HCEC 1CT (cell line): ENCODE measurements around the gene GIPC3.
A peak's percentile ranks its signal among the peaks of the same experiment; 100 is the strongest.
"Not testable (repeated sequence)": the region's sequence is repeated elsewhere in the genome, so short reads cannot be mapped to it uniquely, and the experiment has no call there.

ENCODE experiments used
- DNase-seq: peaks from one replicate; pipeline ENCODE4 v3.0.0-alpha.2; 2017

GIPC3 gene

GRCh38 chr19:3620145-3620816 is 35.0 kb downstream of the GIPC3 start:
- DNase-seq: no peak

GRCh38 chr19:3620817-3621547 is 35.7 kb downstream of the GIPC3 start:
- DNase-seq: no peak

GRCh38 chr19:3621689-3622088 is 36.4 kb downstream of the GIPC3 start:
- no peak for DNase-seq

- no peak for DNase-seq
Observed at GRCh38 chr19:3622224-3622623, 36.9 kb downstream of the GIPC3 start.

- no peak for DNase-seq
Observed at GRCh38 chr19:3623716-3624115, 38.4 kb downstream of the GIPC3 start.

GRCh38 chr19:3625996-3626472 is 40.8 kb downstream of the GIPC3 start:
- no peak for DNase-seq

- DNase-seq: peak; percentile 98
Observed at GRCh38 chr19:3626473-3627350, 41.4 kb downstream of the GIPC3 start, which contains the start of gene CACTIN. CACTIN (minus strand) TSS chr19:3626790; CDS start chr19:3626762, 28 bp downstream.

- DNase-seq: no peak
Observed at GRCh38 chr19:3627351-3627723, 42.1 kb downstream of the GIPC3 start.

- DNase-seq: not testable (repeated sequence)
Observed at GRCh38 chr19:3628766-3629165, 43.5 kb downstream of the GIPC3 start.

GRCh38 chr19:3631053-3631861 is 46.0 kb downstream of the GIPC3 start:
- DNase-seq: no peak

- no peak for DNase-seq
Observed at GRCh38 chr19:3632098-3632497, 46.8 kb downstream of the GIPC3 start.

GRCh38 chr19:3632739-3633558 is 47.7 kb downstream of the GIPC3 start:
- no peak for DNase-seq

GRCh38 chr19:3633559-3633988 is 48.3 kb downstream of the GIPC3 start:
- DNase-seq: no peak

GRCh38 chr19:3634496-3635045 is 49.3 kb downstream of the GIPC3 start:
- no peak for DNase-seq

- DNase-seq: no peak
Observed at GRCh38 chr19:3636506-3636905, 51.2 kb downstream of the GIPC3 start.

- no peak for DNase-seq
Observed at GRCh38 chr19:3636962-3637361, 51.7 kb downstream of the GIPC3 start.

- DNase-seq: no peak
Observed at GRCh38 chr19:3637621-3638020, 52.3 kb downstream of the GIPC3 start.

- DNase-seq: no peak
Observed at GRCh38 chr19:3638208-3639193, 53.2 kb downstream of the GIPC3 start.

GRCh38 chr19:3639479-3639878 is 54.2 kb downstream of the GIPC3 start:
- DNase-seq: no peak
